HFF-Myc (cell line): ENCODE measurements around the gene WDR91.

Experiments used
- DNase-seq: peaks from one replicate; pipeline ENCODE4 v3.0.0-alpha.2; 2011; ENCODE audit warnings: low read depth; ENCODE audit errors: extremely low read depth
- H3K4me3 ChIP-seq: replicated peaks from 2 replicates; pipeline ENCODE4 v1.5.1; 2011; ENCODE audit warnings: low read depth, mild to moderate bottlenecking, control low read depth, low read length
- CTCF ChIP-seq: IDR thresholded peaks from 2 replicates; pipeline ENCODE4 v1.5.1; 2012; ENCODE audit warnings: mild to moderate bottlenecking, low read depth, low read length, control low read depth; ENCODE audit errors: missing control alignments

Gene WDR91

GRCh38 chr7:135192914-135193536 is 18.3 kb downstream of the WDR91 start:
- TF ChIP-seq CTCF, result no peak
- DNase-seq, result no peak
- no peak overlapping the region for H3K4me3 ChIP-seq

- H3K4me3 ChIP-seq, result no peak overlapping the region
- TF ChIP-seq CTCF, result no peak
- DNase-seq, result no peak
Measured at GRCh38 chr7:135190703-135191102, 20.6 kb downstream of the WDR91 start.

GRCh38 chr7:135189961-135190360 is 21.4 kb downstream of the WDR91 start:
- H3K4me3 ChIP-seq, result no peak overlapping the region
- DNase-seq, result peak; percentile 68
- TF ChIP-seq CTCF, result no peak

GRCh38 chr7:135189221-135189662 is 22.1 kb downstream of the WDR91 start:
- no peak overlapping the region for H3K4me3 ChIP-seq
- TF ChIP-seq CTCF, result no peak
- no peak for DNase-seq

GRCh38 chr7:135188298-135188984 is 22.9 kb downstream of the WDR91 start:
- DNase-seq, result no peak
- TF ChIP-seq CTCF, result no peak
- no peak overlapping the region for H3K4me3 ChIP-seq

- no peak overlapping the region for H3K4me3 ChIP-seq
- TF ChIP-seq CTCF, result no peak
- DNase-seq, result no peak
Measured at GRCh38 chr7:135186841-135187253, 24.5 kb downstream of the WDR91 start.

- H3K4me3 ChIP-seq, result no peak overlapping the region
- DNase-seq, result no peak
- TF ChIP-seq CTCF, result no peak
Measured at GRCh38 chr7:135186261-135186540, 25.1 kb downstream of the WDR91 start.
